ENCODE measurements around the gene GRK6. TPM values are rescaled to one million over a fixed set of nuclear protein-coding genes. Genes with fewer than 3 reads are reported as not detected.

The GRK6 gene
- total and polyA plus RNA-seq, 2 of the 4 experiments (the other 2 are of a cell fraction), result 25.3 to 30.1 TPM

DNA sequence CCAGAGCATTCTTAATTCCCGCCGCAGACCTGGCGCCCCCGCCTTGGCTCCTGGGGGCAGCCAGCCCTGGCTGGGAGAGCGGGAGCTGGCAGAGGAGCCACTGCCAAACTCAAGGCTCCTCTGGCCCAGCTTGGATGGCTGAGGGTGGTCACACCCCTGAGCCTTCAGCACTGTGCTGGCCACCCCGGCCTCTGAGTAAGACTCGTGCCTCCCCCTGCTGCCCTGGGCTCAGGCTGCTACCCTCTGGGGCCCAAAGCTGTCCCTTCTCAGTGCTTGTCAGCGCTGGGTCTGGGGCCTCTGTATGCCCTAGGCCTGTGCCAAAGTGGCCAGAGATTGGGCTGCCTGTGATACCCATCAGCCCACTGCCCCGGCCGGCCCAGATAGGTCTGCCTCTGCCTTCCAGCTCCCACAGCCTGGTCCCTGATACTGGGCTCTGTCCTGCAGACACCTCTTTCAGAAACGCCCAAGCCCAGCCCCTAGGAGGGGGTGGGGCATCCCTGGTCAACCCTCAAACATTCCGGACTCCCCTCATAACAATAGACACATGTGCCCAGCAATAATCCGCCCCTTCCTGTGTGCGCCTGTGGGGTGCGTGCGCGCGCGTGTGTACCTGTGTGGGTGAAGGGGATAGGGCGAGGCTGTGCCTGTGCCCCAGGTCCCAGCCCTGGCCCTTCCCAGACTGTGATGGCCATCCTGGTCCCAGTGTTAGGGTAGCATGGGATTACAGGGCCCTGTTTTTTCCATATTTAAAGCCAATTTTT, 15.8 kb downstream of the GRK6 start:
- Histone ChIP-seq H3K9me1 (ENCODE audit: insufficient read depth, low read length) (peaks cover 5% of the 10 kb centered on the region; the same call in 1 of the 2 replicates), H2AFZ (replicated peaks; ENCODE audit: low read length, poor library complexity) (no peak overlapping the region), H3K4ac (ENCODE audit: low read depth, low read length) (no peak overlapping the region), H4K91ac (ENCODE audit: insufficient read depth, low read depth, low read length) (no peak overlapping the region), H3K56ac (ENCODE audit: extremely low read depth, insufficient read depth, low read length) (no peak overlapping the region), H2BK5ac (ENCODE audit: low read depth, low read length, poor library complexity, severe bottlenecking) (no peak overlapping the region), H3K14ac (replicated peaks; ENCODE audit: low read depth, low read length) (no peak overlapping the region), H3K36me3 (ENCODE audit: control insufficient read depth, insufficient read depth, low read length) (peaks cover 13% of the 10 kb centered on the region; the same call in 1 of the 2 replicates), H4K5ac (ENCODE audit: low read depth, low read length) (no peak overlapping the region), H2AK5ac (ENCODE audit: low read depth, low read length) (no peak overlapping the region), H3K4me3 (ENCODE audit: insufficient read depth, low read depth, low read length) (no peak overlapping the region), H3K9me3 (ENCODE audit: control insufficient read depth, insufficient read depth, low read length) (no peaks in the 10 kb centered on the region), H2BK15ac (ENCODE audit: low read depth, low read length) (no peak overlapping the region), H3K23ac (ENCODE audit: low read depth, low read length) (no peak overlapping the region), H2BK20ac (ENCODE audit: low read depth, low read length) (no peak overlapping the region), H3K4me1 (ENCODE audit: control insufficient read depth, insufficient read depth, low read length) (peaks cover 3% of the 10 kb centered on the region), H2BK120ac (ENCODE audit: low read depth, low read length) (no peak overlapping the region), H3K79me1 (ENCODE audit: low read depth in 1 of 2, low read length in 2 of 2) (peaks cover 0 to 4% of the 10 kb centered on the region in 2 experiments; a peak in 1 of 4 replicates), H3K18ac (ENCODE audit: low read depth, low read length) (no peak overlapping the region), H3K4me2 (ENCODE audit: low read depth, low read length) (no peak overlapping the region), H3K27me3 (ENCODE audit: control insufficient read depth, insufficient read depth, low read length) (no peaks in the 10 kb centered on the region), H3K27ac (ENCODE audit: insufficient read depth, low read length) (no peak overlapping the region), H2AK9ac (replicated peaks; ENCODE audit: low read depth, low read length, poor library complexity) (peak overlapping the region; percentile 65), H3K9ac (ENCODE audit: low read depth, low read length) (no peak overlapping the region), H4K8ac (ENCODE audit: low read depth in 2 of 2, low read length in 2 of 2) (no peak overlapping the region), H4K20me1 (ENCODE audit: insufficient read depth, low read length) (peaks cover 4% of the 10 kb centered on the region; the same call in 1 of the 2 replicates)
- in situ Hi-C loops (cut with MboI; ENCODE audit: low sequenced_read_pairs) (no loop called here), dilution Hi-C loops (cut with HindIII; ENCODE audit: low sequenced_read_pairs, unreplicated experiment) (no loop called here), intact Hi-C loops (cut with micrococcal nuclease) (no loop called here)
- ATAC-seq (ENCODE audit: low read depth) (no peak), DNase-seq (no peak)
- 100% methylated on average over 1 of the region's 20 CpGs; no CpG with 5 or more reads in 1 of the 2 experiments for WGBS, 2 experiments (ENCODE audit: extremely low coverage in 2 of 2, insufficient read length in 1 of 2)
- no TSS peak for BruUV-seq (replicated peaks)
- TF ChIP-seq, protein P1, sequence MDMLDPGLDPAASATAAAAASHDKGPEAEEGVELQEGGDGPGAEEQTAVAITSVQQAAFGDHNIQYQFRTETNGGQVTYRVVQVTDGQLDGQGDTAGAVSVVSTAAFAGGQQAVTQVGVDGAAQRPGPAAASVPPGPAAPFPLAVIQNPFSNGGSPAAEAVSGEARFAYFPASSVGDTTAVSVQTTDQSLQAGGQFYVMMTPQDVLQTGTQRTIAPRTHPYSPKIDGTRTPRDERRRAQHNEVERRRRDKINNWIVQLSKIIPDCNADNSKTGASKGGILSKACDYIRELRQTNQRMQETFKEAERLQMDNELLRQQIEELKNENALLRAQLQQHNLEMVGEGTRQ (IDR thresholded peaks at IDR 0.05; ENCODE audit: low read depth, low read length), result no peak
- TF ChIP-seq, protein P2, sequence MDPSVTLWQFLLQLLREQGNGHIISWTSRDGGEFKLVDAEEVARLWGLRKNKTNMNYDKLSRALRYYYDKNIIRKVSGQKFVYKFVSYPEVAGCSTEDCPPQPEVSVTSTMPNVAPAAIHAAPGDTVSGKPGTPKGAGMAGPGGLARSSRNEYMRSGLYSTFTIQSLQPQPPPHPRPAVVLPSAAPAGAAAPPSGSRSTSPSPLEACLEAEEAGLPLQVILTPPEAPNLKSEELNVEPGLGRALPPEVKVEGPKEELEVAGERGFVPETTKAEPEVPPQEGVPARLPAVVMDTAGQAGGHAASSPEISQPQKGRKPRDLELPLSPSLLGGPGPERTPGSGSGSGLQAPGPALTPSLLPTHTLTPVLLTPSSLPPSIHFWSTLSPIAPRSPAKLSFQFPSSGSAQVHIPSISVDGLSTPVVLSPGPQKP (IDR thresholded peaks at IDR 0.05; ENCODE audit: borderline replicate concordance, low read depth, low read length), result no peak
- no peak for TF ChIP-seq FOS (IDR thresholded peaks at IDR 0.05; ENCODE audit: low read depth, low read length)
- TF ChIP-seq, protein P3, sequence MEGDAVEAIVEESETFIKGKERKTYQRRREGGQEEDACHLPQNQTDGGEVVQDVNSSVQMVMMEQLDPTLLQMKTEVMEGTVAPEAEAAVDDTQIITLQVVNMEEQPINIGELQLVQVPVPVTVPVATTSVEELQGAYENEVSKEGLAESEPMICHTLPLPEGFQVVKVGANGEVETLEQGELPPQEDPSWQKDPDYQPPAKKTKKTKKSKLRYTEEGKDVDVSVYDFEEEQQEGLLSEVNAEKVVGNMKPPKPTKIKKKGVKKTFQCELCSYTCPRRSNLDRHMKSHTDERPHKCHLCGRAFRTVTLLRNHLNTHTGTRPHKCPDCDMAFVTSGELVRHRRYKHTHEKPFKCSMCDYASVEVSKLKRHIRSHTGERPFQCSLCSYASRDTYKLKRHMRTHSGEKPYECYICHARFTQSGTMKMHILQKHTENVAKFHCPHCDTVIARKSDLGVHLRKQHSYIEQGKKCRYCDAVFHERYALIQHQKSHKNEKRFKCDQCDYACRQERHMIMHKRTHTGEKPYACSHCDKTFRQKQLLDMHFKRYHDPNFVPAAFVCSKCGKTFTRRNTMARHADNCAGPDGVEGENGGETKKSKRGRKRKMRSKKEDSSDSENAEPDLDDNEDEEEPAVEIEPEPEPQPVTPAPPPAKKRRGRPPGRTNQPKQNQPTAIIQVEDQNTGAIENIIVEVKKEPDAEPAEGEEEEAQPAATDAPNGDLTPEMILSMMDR (conservative IDR thresholded peaks at IDR 0.05; ENCODE audit: low read depth, low read length), result no peak
- CTCF ChIA-PET, result interaction anchor here (1.1 kb wide), 1 partner anchor 38 kb away, joined by 3 read pairs; no protein-coding TSS in a partner anchor
- POLR2A ChIA-PET (ENCODE audit: unreplicated experiment), result no interaction called here
